Measurements from ENCODE around the gene INSYN2A. TPM values are rescaled to one million over a fixed set of nuclear protein-coding genes. Genes with fewer than 3 reads are reported as not detected.

Gene INSYN2A
- total RNA-seq, 1 experiment from 2014 or later, result 0.13 TPM

DNA sequence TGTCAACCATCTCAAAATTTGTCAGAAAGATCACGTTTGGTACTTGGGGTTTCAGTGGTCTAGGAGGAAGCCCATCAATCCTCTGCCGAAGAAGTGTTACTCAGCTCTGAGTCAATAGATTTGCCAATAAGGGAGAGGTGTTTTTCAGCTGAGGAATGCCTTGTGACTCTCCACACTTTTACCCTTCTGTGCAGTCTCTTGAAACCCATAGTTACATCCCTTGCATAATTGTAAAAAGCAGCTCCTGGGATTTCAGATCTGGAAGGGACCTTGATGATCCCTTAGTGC, 47.5 kb downstream of the INSYN2A start (continued):
- TF ChIP-seq, protein P1, sequence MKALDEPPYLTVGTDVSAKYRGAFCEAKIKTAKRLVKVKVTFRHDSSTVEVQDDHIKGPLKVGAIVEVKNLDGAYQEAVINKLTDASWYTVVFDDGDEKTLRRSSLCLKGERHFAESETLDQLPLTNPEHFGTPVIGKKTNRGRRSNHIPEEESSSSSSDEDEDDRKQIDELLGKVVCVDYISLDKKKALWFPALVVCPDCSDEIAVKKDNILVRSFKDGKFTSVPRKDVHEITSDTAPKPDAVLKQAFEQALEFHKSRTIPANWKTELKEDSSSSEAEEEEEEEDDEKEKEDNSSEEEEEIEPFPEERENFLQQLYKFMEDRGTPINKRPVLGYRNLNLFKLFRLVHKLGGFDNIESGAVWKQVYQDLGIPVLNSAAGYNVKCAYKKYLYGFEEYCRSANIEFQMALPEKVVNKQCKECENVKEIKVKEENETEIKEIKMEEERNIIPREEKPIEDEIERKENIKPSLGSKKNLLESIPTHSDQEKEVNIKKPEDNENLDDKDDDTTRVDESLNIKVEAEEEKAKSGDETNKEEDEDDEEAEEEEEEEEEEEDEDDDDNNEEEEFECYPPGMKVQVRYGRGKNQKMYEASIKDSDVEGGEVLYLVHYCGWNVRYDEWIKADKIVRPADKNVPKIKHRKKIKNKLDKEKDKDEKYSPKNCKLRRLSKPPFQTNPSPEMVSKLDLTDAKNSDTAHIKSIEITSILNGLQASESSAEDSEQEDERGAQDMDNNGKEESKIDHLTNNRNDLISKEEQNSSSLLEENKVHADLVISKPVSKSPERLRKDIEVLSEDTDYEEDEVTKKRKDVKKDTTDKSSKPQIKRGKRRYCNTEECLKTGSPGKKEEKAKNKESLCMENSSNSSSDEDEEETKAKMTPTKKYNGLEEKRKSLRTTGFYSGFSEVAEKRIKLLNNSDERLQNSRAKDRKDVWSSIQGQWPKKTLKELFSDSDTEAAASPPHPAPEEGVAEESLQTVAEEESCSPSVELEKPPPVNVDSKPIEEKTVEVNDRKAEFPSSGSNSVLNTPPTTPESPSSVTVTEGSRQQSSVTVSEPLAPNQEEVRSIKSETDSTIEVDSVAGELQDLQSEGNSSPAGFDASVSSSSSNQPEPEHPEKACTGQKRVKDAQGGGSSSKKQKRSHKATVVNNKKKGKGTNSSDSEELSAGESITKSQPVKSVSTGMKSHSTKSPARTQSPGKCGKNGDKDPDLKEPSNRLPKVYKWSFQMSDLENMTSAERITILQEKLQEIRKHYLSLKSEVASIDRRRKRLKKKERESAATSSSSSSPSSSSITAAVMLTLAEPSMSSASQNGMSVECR (CRISPR knock-in tag; IDR thresholded peaks at IDR 0.05; ENCODE audit: borderline replicate concordance), result no peak
- TF ChIP-seq, protein P2, sequence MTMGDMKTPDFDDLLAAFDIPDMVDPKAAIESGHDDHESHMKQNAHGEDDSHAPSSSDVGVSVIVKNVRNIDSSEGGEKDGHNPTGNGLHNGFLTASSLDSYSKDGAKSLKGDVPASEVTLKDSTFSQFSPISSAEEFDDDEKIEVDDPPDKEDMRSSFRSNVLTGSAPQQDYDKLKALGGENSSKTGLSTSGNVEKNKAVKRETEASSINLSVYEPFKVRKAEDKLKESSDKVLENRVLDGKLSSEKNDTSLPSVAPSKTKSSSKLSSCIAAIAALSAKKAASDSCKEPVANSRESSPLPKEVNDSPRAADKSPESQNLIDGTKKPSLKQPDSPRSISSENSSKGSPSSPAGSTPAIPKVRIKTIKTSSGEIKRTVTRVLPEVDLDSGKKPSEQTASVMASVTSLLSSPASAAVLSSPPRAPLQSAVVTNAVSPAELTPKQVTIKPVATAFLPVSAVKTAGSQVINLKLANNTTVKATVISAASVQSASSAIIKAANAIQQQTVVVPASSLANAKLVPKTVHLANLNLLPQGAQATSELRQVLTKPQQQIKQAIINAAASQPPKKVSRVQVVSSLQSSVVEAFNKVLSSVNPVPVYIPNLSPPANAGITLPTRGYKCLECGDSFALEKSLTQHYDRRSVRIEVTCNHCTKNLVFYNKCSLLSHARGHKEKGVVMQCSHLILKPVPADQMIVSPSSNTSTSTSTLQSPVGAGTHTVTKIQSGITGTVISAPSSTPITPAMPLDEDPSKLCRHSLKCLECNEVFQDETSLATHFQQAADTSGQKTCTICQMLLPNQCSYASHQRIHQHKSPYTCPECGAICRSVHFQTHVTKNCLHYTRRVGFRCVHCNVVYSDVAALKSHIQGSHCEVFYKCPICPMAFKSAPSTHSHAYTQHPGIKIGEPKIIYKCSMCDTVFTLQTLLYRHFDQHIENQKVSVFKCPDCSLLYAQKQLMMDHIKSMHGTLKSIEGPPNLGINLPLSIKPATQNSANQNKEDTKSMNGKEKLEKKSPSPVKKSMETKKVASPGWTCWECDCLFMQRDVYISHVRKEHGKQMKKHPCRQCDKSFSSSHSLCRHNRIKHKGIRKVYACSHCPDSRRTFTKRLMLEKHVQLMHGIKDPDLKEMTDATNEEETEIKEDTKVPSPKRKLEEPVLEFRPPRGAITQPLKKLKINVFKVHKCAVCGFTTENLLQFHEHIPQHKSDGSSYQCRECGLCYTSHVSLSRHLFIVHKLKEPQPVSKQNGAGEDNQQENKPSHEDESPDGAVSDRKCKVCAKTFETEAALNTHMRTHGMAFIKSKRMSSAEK (CRISPR knock-in tag; IDR thresholded peaks at IDR 0.05; ENCODE audit: borderline replicate concordance), result no peak
- no peak for TF ChIP-seq GABPB1 (CRISPR knock-in tag; IDR thresholded peaks at IDR 0.05)
- no peak for TF ChIP-seq ZNF219 (CRISPR knock-in tag; IDR thresholded peaks at IDR 0.05; ENCODE audit: borderline replicate concordance)
- no peak for TF ChIP-seq SOX15 (CRISPR knock-in tag; IDR thresholded peaks at IDR 0.05)
- no peak for TF ChIP-seq AFF4 (CRISPR knock-in tag; IDR thresholded peaks at IDR 0.05; ENCODE audit: borderline replicate concordance)
- TF ChIP-seq, protein P3, sequence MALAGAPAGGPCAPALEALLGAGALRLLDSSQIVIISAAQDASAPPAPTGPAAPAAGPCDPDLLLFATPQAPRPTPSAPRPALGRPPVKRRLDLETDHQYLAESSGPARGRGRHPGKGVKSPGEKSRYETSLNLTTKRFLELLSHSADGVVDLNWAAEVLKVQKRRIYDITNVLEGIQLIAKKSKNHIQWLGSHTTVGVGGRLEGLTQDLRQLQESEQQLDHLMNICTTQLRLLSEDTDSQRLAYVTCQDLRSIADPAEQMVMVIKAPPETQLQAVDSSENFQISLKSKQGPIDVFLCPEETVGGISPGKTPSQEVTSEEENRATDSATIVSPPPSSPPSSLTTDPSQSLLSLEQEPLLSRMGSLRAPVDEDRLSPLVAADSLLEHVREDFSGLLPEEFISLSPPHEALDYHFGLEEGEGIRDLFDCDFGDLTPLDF (CRISPR knock-in tag; IDR thresholded peaks at IDR 0.05), result no peak
- TF ChIP-seq ZBTB21 (CRISPR knock-in tag; IDR thresholded peaks at IDR 0.05; ENCODE audit: borderline replicate concordance), result no peak
- TF ChIP-seq, protein P4, sequence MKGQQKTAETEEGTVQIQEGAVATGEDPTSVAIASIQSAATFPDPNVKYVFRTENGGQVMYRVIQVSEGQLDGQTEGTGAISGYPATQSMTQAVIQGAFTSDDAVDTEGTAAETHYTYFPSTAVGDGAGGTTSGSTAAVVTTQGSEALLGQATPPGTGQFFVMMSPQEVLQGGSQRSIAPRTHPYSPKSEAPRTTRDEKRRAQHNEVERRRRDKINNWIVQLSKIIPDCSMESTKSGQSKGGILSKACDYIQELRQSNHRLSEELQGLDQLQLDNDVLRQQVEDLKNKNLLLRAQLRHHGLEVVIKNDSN (CRISPR knock-in tag; IDR thresholded peaks at IDR 0.05), result no peak
- no peak for TF ChIP-seq OVOL2 (CRISPR knock-in tag; IDR thresholded peaks at IDR 0.05; ENCODE audit: borderline replicate concordance)
- no peak for TF ChIP-seq ZNF317 (CRISPR knock-in tag; IDR thresholded peaks at IDR 0.05; ENCODE audit: borderline replicate concordance, low read depth)
- no peak for TF ChIP-seq JUN (CRISPR knock-in tag; IDR thresholded peaks at IDR 0.05)
